ENCODE data around the gene FBN1.

- TF ChIP-seq CTCF (conservative IDR thresholded peaks at IDR 0.05) (no peak), ZFX (IDR thresholded peaks at IDR 0.05) (no peak)
These were observed 72.7 kb downstream of the FBN1 start for GRCh38 chr15:48572823-48573222.

Measured in C4-2B (cell line).